GM18907 (cell line): ENCODE measurements around the gene CHRND.

Experiments used
- ATAC-seq: cut with Tn5 transposase; IDR thresholded peaks from one replicate; pipeline ENCODE4 v1.9.1; 2021; ENCODE audit warnings: mild to moderate bottlenecking, moderate library complexity; ENCODE audit not compliant: unreplicated experiment

Gene CHRND

GRCh38 chr2:232525791-232526371, at the start of gene CHRND:
Gene CHRND (plus strand): TSS chr2:232526160. CDS start chr2:232526216, 56 bp downstream.
- no peak for ATAC-seq

- no peak for ATAC-seq
These were observed 49.2 kb upstream of the CHRND start for GRCh38 chr2:232476791-232477190.

- no peak for ATAC-seq
These were observed 48.0 kb upstream of the CHRND start for GRCh38 chr2:232477751-232478510.

GRCh38 chr2:232478571-232479340, 47.2 kb upstream of the CHRND start:
- ATAC-seq: no peak

GRCh38 chr2:232479341-232480200, 46.4 kb upstream of the CHRND start:
- no peak for ATAC-seq

GRCh38 chr2:232480201-232481190, 45.5 kb upstream of the CHRND start:
- no peak for ATAC-seq

GRCh38 chr2:232481322-232482140, 44.4 kb upstream of the CHRND start:
- ATAC-seq: no peak

- no peak for ATAC-seq
These were observed 43.4 kb upstream of the CHRND start for GRCh38 chr2:232482301-232483238.

GRCh38 chr2:232483311-232483922, 42.5 kb upstream of the CHRND start:
- ATAC-seq: no peak

- no peak for ATAC-seq
These were observed 41.9 kb upstream of the CHRND start for GRCh38 chr2:232483923-232484627.

- ATAC-seq: no peak
These were observed 41.2 kb upstream of the CHRND start for GRCh38 chr2:232484628-232485347.

GRCh38 chr2:232485348-232485756, 40.6 kb upstream of the CHRND start:
- ATAC-seq: no peak

GRCh38 chr2:232485757-232486557, 40.0 kb upstream of the CHRND start:
- no peak for ATAC-seq

GRCh38 chr2:232486558-232487384, 39.2 kb upstream of the CHRND start:
- no peak for ATAC-seq
